HUES6 (cell line): ENCODE results near the gene GALR1.
"Not testable (repeated sequence)": the region's sequence is repeated elsewhere in the genome, so short reads cannot be mapped to it uniquely, and the experiment has no call there.

Source experiments
- H3K27ac ChIP-seq: 2 replicates; pipeline ENCODE4 v1.7.0; 2013; ENCODE audit warnings: low read depth, mild to moderate bottlenecking, low read length, inconsistent platforms
- H3K27me3 ChIP-seq: 2 replicates; pipeline ENCODE4 v1.6.1; 2013; ENCODE audit warnings: low read length; ENCODE audit not compliant: control insufficient read depth, insufficient read depth
- H3K36me3 ChIP-seq: 2 replicates; pipeline ENCODE4 v1.6.1; 2013; ENCODE audit warnings: low read length; ENCODE audit not compliant: control insufficient read depth, insufficient read depth
- H3K4me1 ChIP-seq: 2 replicates; pipeline ENCODE4 v1.6.1; 2013; ENCODE audit warnings: low read length; ENCODE audit not compliant: control insufficient read depth, insufficient read depth
- H3K4me3 ChIP-seq: 2 replicates; pipeline ENCODE4 v1.5.1; 2013; ENCODE audit warnings: low read depth, low read length
- H3K9ac ChIP-seq: one replicate; pipeline ENCODE4 v1.6.1; 2013; ENCODE audit warnings: mild to moderate bottlenecking, low read length
- H3K9me3 ChIP-seq: 2 replicates; pipeline ENCODE4 v1.6.1; 2013; ENCODE audit warnings: low read depth, low read length; ENCODE audit not compliant: control insufficient read depth, insufficient read depth

The GALR1 gene

GRCh38 chr18:77218642-77219041, 31.0 kb upstream of the GALR1 start:
- H3K9me3 ChIP-seq = no peaks in the 10 kb centered on the region
- H3K36me3 ChIP-seq = no peaks in the 10 kb centered on the region
- no peak overlapping the region for H3K9ac ChIP-seq
- H3K4me1 ChIP-seq = no peaks in the 10 kb centered on the region
- no peak overlapping the region for H3K27ac ChIP-seq
- no peaks in the 10 kb centered on the region for H3K27me3 ChIP-seq
- H3K4me3 ChIP-seq = no peak overlapping the region

- Histone ChIP-seq H3K27me3 (no peaks in the 10 kb centered on the region), H3K4me3 (no peak overlapping the region), H3K27ac (no peak overlapping the region)
Measured at GRCh38 chr18:77220726-77221125, 28.9 kb upstream of the GALR1 start.

GRCh38 chr18:77222464-77222863, 27.2 kb upstream of the GALR1 start:
- no peak overlapping the region for H3K27ac ChIP-seq
- no peak overlapping the region for H3K4me3 ChIP-seq
- no peak overlapping the region for H3K9ac ChIP-seq
- no peaks in the 10 kb centered on the region for H3K9me3 ChIP-seq
- H3K4me1 ChIP-seq = no peaks in the 10 kb centered on the region
- H3K27me3 ChIP-seq = no peaks in the 10 kb centered on the region
- H3K36me3 ChIP-seq = no peaks in the 10 kb centered on the region

More at GRCh38 chr18:77220726-77221125, 28.9 kb upstream of the GALR1 start:
- no peaks in the 10 kb centered on the region for H3K4me1 ChIP-seq
- no peak overlapping the region for H3K9ac ChIP-seq
- no peaks in the 10 kb centered on the region for H3K9me3 ChIP-seq
- H3K36me3 ChIP-seq = no peaks in the 10 kb centered on the region

GRCh38 chr18:77223221-77223639, 26.4 kb upstream of the GALR1 start:
- no peak overlapping the region for H3K9ac ChIP-seq
- no peaks in the 10 kb centered on the region for H3K36me3 ChIP-seq
- H3K27me3 ChIP-seq = no peaks in the 10 kb centered on the region
- no peaks in the 10 kb centered on the region for H3K9me3 ChIP-seq
- no peak overlapping the region for H3K27ac ChIP-seq
- H3K4me1 ChIP-seq = no peaks in the 10 kb centered on the region
- H3K4me3 ChIP-seq = no peak overlapping the region

GRCh38 chr18:77223653-77224052, 26.0 kb upstream of the GALR1 start:
- H3K9me3 ChIP-seq = no peaks in the 10 kb centered on the region
- no peaks in the 10 kb centered on the region for H3K4me1 ChIP-seq
- no peak overlapping the region for H3K9ac ChIP-seq
- H3K36me3 ChIP-seq = no peaks in the 10 kb centered on the region
- H3K27me3 ChIP-seq = no peaks in the 10 kb centered on the region
- H3K27ac ChIP-seq = no peak overlapping the region
- H3K4me3 ChIP-seq = no peak overlapping the region

GRCh38 chr18:77230645-77231044, 19.0 kb upstream of the GALR1 start:
- H3K27ac ChIP-seq = no peak overlapping the region
- H3K4me3 ChIP-seq = no peak overlapping the region
- no peaks in the 10 kb centered on the region for H3K27me3 ChIP-seq
- no peaks in the 10 kb centered on the region for H3K36me3 ChIP-seq
- no peak overlapping the region for H3K9ac ChIP-seq
- peaks cover 9% of the 10 kb centered on the region; the same call in 1 of the 2 replicates for H3K9me3 ChIP-seq
- H3K4me1 ChIP-seq = no peaks in the 10 kb centered on the region

- Histone ChIP-seq H3K27ac (no peak overlapping the region), H3K4me3 (no peak overlapping the region), H3K9me3 (peaks cover 39% of the 10 kb centered on the region)
Measured at GRCh38 chr18:77234504-77235365, 14.9 kb upstream of the GALR1 start.

GRCh38 chr18:77239285-77239684, 10.4 kb upstream of the GALR1 start:
- H3K9me3 ChIP-seq = peaks cover 49% of the 10 kb centered on the region
- H3K4me3 ChIP-seq, H3K36me3 ChIP-seq, H3K27ac ChIP-seq, H3K27me3 ChIP-seq, H3K9ac ChIP-seq, H3K4me1 ChIP-seq: not testable (repeated sequence)

More at GRCh38 chr18:77234504-77235365, 14.9 kb upstream of the GALR1 start:
- no peaks in the 10 kb centered on the region for H3K4me1 ChIP-seq
- no peaks in the 10 kb centered on the region for H3K27me3 ChIP-seq
- no peaks in the 10 kb centered on the region for H3K36me3 ChIP-seq
- no peak overlapping the region for H3K9ac ChIP-seq

GRCh38 chr18:77248873-77249568, 627 bp upstream of the GALR1 start:
- Histone ChIP-seq H3K27ac (no peak overlapping the region), H3K9ac (no peak overlapping the region), H3K4me1 (peaks cover 6% of the 10 kb centered on the region; the same call in 1 of the 2 replicates), H3K4me3 (peak overlapping the region; percentile 56), H3K9me3 (peaks cover 15% of the 10 kb centered on the region), H3K27me3 (peaks cover 68% of the 10 kb centered on the region), H3K36me3 (no peaks in the 10 kb centered on the region)

GRCh38 chr18:77250501-77250925, 865 bp downstream of the GALR1 start:
- Histone ChIP-seq H3K36me3 (no peaks in the 10 kb centered on the region), H3K27ac (no peak overlapping the region), H3K4me1 (peaks cover 20% of the 10 kb centered on the region), H3K4me3 (peak overlapping the region; percentile 56), H3K9ac (no peak overlapping the region), H3K9me3 (peaks cover 12% of the 10 kb centered on the region), H3K27me3 (peaks cover 72% of the 10 kb centered on the region)
